Muscle layer of colon (tissue), 2 donors: ENCODE data around the gene RBP7.
"Not testable (repeated sequence)": the region's sequence is repeated elsewhere in the genome, so short reads cannot be mapped to it uniquely, and the experiment has no call there.

ENCODE experiments used
- H3K27ac ChIP-seq: one replicate; pipeline ENCODE4 v1.7.0; 2013; ENCODE audit warnings: low read depth, mild to moderate bottlenecking, low read length, moderate library complexity
- H3K27me3 ChIP-seq, 2 donors: one replicate each; pipeline ENCODE4 v1.7.0; 2013; ENCODE audit warnings: low read length in 2 of 2, mild to moderate bottlenecking in 2 of 2; ENCODE audit not compliant: insufficient read depth in 2 of 2, control insufficient read depth in 1 of 2
- H3K36me3 ChIP-seq: one replicate; pipeline ENCODE4 v1.7.0; 2013; ENCODE audit warnings: mild to moderate bottlenecking, low read length; ENCODE audit not compliant: insufficient read depth
- H3K4me1 ChIP-seq: one replicate; pipeline ENCODE4 v1.7.0; 2013; ENCODE audit warnings: mild to moderate bottlenecking, low read length; ENCODE audit not compliant: insufficient read depth
- H3K4me3 ChIP-seq, 2 donors: one replicate each; pipeline ENCODE4 v1.7.0; 2013; ENCODE audit warnings: low read length in 2 of 2, low read depth in 1 of 2, mild to moderate bottlenecking in 1 of 2, moderate library complexity in 1 of 2
- H3K9ac ChIP-seq: one replicate; pipeline ENCODE4 v1.7.0; 2013; ENCODE audit warnings: low read length
- H3K9me3 ChIP-seq: one replicate; pipeline ENCODE4 v1.7.0; 2013; ENCODE audit warnings: mild to moderate bottlenecking, low read length
- donor health status: abdominal sarcoma.
- donor health status: Adenocarcinoma of cecum.

RBP7 gene

DNA sequence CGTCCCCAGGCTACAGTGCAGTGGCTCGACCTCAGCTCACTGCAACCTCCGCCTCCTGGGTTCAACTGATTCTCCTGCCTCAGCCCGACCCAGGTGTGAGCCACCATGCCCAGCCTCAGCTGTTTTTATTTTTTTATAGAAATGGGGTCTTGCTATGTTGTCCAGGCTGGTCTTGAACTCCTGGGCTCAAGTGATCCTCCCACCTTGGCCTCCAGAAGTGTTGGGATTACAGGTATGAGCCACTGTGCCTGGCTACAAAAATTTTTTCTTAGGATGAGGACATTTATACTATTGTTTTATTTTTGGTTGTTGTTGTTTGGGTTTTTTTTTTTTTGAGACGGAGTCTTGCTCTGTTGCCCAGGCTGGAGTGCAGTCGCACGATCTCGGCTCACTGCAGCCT lies 8.2 kb downstream of the RBP7 start:
- H3K27me3 ChIP-seq, H3K4me1 ChIP-seq, H3K4me3 ChIP-seq, H3K9ac ChIP-seq, H3K9me3 ChIP-seq, H3K36me3 ChIP-seq, H3K27ac ChIP-seq: not testable (repeated sequence)

GRCh38 chr1:10007169-10007568 lies 10.1 kb downstream of the RBP7 start:
- Histone ChIP-seq H3K4me3 (no peak overlapping the region), H3K4me1 (no peaks in the 10 kb centered on the region), H3K36me3 (no peaks in the 10 kb centered on the region), H3K9me3 (no peaks in the 10 kb centered on the region), H3K27ac (no peak overlapping the region), H3K27me3 (no peaks in the 10 kb centered on the region), H3K9ac (no peak overlapping the region)

DNA sequence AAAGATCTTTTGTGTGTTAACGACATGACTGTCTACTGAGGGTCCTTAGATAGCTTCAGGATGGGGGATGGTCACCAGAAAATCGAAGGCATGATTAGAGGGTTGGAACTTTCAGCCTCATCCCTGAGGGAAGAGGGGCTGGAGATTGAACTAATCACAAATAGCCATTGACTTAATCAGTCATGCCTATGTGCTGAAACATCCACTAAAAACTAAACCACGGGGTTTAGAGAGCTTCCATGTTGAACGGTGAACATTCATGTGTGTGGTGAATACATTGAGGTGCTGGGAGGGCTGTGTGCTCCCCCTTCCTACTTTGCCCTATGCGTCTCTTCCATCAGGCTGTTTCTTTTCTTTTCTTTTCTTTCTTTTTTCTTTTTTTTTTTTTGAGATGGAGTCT lies 17.0 kb downstream of the RBP7 start:
- peaks cover 4% of the 10 kb centered on the region for H3K4me1 ChIP-seq
- H3K4me3 ChIP-seq = no peak overlapping the region
- no peaks in the 10 kb centered on the region for H3K27me3 ChIP-seq
- H3K9ac ChIP-seq = no peak overlapping the region
- H3K36me3 ChIP-seq = no peaks in the 10 kb centered on the region
- no peak overlapping the region for H3K27ac ChIP-seq
- no peaks in the 10 kb centered on the region for H3K9me3 ChIP-seq

GRCh38 chr1:10019561-10019960 lies 22.5 kb downstream of the RBP7 start:
- H3K4me3 ChIP-seq = no peak overlapping the region
- no peaks in the 10 kb centered on the region for H3K9me3 ChIP-seq
- peaks cover 4% of the 10 kb centered on the region for H3K4me1 ChIP-seq
- H3K36me3 ChIP-seq = no peaks in the 10 kb centered on the region
- no peak overlapping the region for H3K9ac ChIP-seq
- H3K27ac ChIP-seq = no peak overlapping the region
- H3K27me3 ChIP-seq = no peaks in the 10 kb centered on the region

DNA sequence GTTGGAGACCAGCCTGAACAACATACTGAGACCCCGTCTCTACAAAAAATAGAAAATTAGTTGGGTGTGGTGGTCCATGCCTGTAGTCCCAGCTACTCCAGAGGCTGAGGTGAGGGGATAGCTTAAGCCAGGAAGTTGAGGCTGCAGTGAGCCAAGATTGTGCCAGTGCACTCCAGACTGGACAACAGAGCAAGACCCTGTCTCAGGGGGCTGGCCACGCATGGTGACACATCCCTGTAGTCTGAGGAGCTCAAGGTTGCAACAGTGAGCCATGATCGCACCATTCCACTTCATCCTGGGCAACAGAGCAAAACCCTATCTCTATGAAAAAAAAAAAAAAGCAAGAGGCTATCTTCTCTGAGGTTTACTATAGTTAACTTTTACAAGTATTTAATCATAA lies 23.1 kb downstream of the RBP7 start:
- Histone ChIP-seq H3K9ac (no peak overlapping the region), H3K36me3 (no peaks in the 10 kb centered on the region), H3K4me1 (peaks cover 4% of the 10 kb centered on the region), H3K9me3 (no peaks in the 10 kb centered on the region), H3K27ac (no peak overlapping the region), H3K4me3 (no peak overlapping the region), H3K27me3 (no peaks in the 10 kb centered on the region)

DNA sequence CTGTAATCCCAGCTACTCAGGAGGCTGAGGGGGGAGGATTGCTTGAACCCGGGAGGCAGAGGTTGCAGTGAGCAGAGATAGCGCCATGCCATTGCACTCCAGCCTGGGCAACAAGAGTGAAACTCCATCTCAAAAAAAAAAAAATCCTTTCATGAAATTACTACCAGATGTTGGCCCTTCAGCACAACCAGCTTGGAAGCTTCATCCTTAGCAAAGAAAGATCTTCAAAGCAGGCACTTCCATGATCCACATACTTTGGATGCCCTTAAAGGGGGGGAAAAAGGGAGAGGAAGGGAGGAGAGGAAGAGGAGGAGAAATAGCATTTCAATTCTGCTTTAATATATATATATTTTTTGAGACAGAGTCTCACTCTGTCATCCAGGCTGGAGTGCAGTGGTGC lies 23.6 kb downstream of the RBP7 start:
- H3K27me3 ChIP-seq, H3K9ac ChIP-seq, H3K27ac ChIP-seq, H3K4me3 ChIP-seq, H3K4me1 ChIP-seq, H3K36me3 ChIP-seq, H3K9me3 ChIP-seq: not testable (repeated sequence)

DNA sequence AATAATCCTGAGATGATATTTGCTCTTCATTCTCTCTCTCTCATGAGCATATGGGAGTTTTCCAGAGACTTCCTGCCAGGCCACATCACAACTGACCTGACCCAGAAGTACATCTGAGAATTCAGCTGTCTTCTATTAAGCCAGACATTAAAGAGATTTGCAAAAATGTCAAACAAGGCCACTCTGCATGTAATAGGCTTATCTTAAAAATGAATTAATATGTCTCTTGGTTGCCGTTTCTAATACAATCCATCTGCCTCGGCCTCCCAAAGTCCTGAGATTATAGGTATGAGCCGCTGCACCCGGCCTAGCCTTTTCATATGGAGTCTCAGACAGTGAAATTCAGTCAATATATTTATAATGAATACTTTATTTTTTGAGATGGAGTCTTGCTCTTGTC lies 25.0 kb downstream of the RBP7 start:
- H3K27ac ChIP-seq, H3K4me1 ChIP-seq, H3K36me3 ChIP-seq, H3K27me3 ChIP-seq, H3K9me3 ChIP-seq, H3K4me3 ChIP-seq, H3K9ac ChIP-seq: not testable (repeated sequence)

DNA sequence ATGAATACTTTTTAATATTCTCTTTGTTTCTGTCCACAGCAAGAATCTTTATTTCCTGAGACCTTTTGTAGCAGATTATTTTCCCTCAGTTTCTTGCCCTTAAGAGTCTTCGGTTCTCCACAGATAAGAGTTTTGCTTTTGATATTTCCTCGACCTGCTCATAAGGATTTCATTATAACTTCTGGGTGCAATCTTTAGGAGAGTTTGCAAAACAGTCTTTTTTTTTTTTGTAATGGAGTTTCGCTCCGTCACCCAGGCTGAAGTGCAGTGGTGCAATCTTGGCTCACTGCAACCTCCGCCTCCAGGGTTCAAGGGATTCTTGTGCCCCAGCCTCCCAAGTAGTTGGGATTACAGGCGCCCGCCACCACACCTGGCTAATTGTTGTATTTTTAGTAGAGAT lies 25.6 kb downstream of the RBP7 start:
- H3K4me1 ChIP-seq = no peaks in the 10 kb centered on the region
- H3K27me3 ChIP-seq = no peaks in the 10 kb centered on the region
- no peak overlapping the region for H3K27ac ChIP-seq
- H3K9me3 ChIP-seq = no peaks in the 10 kb centered on the region
- H3K4me3 ChIP-seq = no peak overlapping the region
- no peak overlapping the region for H3K9ac ChIP-seq
- no peaks in the 10 kb centered on the region for H3K36me3 ChIP-seq

GRCh38 chr1:10025354-10025753 lies 28.3 kb downstream of the RBP7 start:
- Histone ChIP-seq H3K4me1 (no peaks in the 10 kb centered on the region), H3K36me3 (no peaks in the 10 kb centered on the region), H3K9ac (no peak overlapping the region), H3K27ac (no peak overlapping the region), H3K4me3 (no peak overlapping the region), H3K27me3 (no peaks in the 10 kb centered on the region), H3K9me3 (no peaks in the 10 kb centered on the region)

- Histone ChIP-seq H3K27me3 (no peaks in the 10 kb centered on the region), H3K36me3 (no peaks in the 10 kb centered on the region), H3K4me3 (no peak overlapping the region), H3K27ac (no peak overlapping the region), H3K9ac (no peak overlapping the region), H3K9me3 (no peaks in the 10 kb centered on the region), H3K4me1 (peaks cover under 1% of the 10 kb centered on the region)
Observed at GRCh38 chr1:10027027-10027426, 30.0 kb downstream of the RBP7 start.

GRCh38 chr1:10028956-10029500 lies 32.0 kb downstream of the RBP7 start:
- not testable (repeated sequence) for H3K27me3 ChIP-seq, H3K36me3 ChIP-seq, H3K4me1 ChIP-seq, H3K9ac ChIP-seq, H3K9me3 ChIP-seq, H3K4me3 ChIP-seq, H3K27ac ChIP-seq

DNA sequence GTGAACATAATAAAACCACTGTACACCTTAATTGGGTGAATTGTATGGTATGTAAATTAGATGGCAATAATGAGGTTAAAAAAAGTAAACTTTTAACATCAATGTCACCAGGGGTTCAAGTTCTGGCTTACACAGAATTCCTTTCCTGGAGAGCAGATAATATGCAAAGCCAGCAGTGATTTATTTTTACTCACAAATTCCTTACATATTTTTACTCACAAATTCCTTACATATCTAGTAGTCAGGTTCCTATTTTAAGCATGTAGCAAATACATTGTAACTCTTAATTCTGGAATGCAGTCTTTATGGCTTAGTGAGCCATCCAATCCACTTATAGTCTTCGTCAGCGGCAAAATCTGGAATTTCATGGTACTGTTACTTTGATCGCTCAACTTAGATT lies 34.4 kb downstream of the RBP7 start:
- H3K4me3 ChIP-seq = no peak overlapping the region
- H3K27me3 ChIP-seq = no peaks in the 10 kb centered on the region
- H3K9ac ChIP-seq = no peak overlapping the region
- no peaks in the 10 kb centered on the region for H3K36me3 ChIP-seq
- no peak overlapping the region for H3K27ac ChIP-seq
- no peaks in the 10 kb centered on the region for H3K9me3 ChIP-seq
- peaks cover 17% of the 10 kb centered on the region for H3K4me1 ChIP-seq
